ENCODE results near the gene NT5C3A. TPM values are rescaled to one million over a fixed set of nuclear protein-coding genes. Genes with fewer than 3 reads are reported as not detected.
"Not testable (repeated sequence)": the region's sequence is repeated elsewhere in the genome, so short reads cannot be mapped to it uniquely, and the experiment has no call there.

Gene NT5C3A
- total RNA-seq, 3 donors from 2014 or later (not counting 1 experiment from before 2014, with no cell fraction given): 33.7 to 49.8 (median 49.5) TPM

DNA sequence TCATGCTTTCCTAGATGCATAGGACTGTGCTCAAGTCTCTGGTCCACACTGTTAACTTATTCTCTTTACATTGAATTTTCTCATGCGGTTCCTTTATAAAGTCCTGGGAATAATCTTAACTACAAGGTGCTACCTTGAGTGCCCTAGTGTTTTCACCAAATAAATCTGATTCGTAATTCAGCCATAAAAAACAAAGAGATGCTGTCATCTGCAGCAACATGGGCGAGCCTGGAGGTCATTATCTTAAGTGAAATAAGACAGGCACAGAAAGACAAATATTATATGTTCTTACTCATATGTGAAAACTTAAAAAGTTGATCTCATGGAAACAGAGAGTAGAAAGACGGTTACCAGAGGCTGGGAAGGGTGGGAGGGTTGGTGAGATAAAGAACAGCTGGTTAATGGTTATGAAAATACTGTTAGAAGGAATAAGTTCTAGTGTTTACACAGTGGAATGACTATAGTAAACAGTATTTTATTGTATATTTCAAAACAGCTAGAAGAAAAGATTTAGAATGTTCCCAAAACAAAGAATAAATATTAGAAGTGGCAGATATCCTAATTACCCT lies 38.3 kb downstream of the NT5C3A start:
- peaks cover 0 to 4% of the 10 kb centered on the region in 2 donors for H3K4me1 Mint-ChIP-seq
- no peak overlapping the region for H3K27ac Mint-ChIP-seq
- H3K4me1 ChIP-seq (ENCODE audit: control insufficient read depth, insufficient read depth, low read length): no peaks in the 10 kb centered on the region
- no peak overlapping the region for H3K27ac ChIP-seq (ENCODE audit: low read length)
- no peaks in the 10 kb centered on the region for H3K9me3 Mint-ChIP-seq
- H3K36me3 ChIP-seq (ENCODE audit: control insufficient read depth, insufficient read depth, low read length): peaks cover 45% of the 10 kb centered on the region
- H3K36me3 Mint-ChIP-seq: peaks cover 5% of the 10 kb centered on the region
- no peaks in the 10 kb centered on the region for H3K27me3 Mint-ChIP-seq (ENCODE audit: low read depth in 2 of 2)
- no peaks in the 10 kb centered on the region for H3K9me3 ChIP-seq (ENCODE audit: control insufficient read depth, insufficient read depth, low read length)
- intact Hi-C loops (cut with micrococcal nuclease): no loop called here
- TF ChIP-seq, protein P1, sequence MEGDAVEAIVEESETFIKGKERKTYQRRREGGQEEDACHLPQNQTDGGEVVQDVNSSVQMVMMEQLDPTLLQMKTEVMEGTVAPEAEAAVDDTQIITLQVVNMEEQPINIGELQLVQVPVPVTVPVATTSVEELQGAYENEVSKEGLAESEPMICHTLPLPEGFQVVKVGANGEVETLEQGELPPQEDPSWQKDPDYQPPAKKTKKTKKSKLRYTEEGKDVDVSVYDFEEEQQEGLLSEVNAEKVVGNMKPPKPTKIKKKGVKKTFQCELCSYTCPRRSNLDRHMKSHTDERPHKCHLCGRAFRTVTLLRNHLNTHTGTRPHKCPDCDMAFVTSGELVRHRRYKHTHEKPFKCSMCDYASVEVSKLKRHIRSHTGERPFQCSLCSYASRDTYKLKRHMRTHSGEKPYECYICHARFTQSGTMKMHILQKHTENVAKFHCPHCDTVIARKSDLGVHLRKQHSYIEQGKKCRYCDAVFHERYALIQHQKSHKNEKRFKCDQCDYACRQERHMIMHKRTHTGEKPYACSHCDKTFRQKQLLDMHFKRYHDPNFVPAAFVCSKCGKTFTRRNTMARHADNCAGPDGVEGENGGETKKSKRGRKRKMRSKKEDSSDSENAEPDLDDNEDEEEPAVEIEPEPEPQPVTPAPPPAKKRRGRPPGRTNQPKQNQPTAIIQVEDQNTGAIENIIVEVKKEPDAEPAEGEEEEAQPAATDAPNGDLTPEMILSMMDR (IDR thresholded peaks at IDR 0.05): no peak
- DNase-seq (no peak), ATAC-seq (no peak)
- H3K4me3 Mint-ChIP-seq: no peak overlapping the region
- no peak overlapping the region for H3K4me3 ChIP-seq (ENCODE audit: low read length)
- WGBS (ENCODE audit: insufficient coverage): 97% methylated on average over 4 of the region's 4 CpGs
- H3K27me3 ChIP-seq (ENCODE audit: control insufficient read depth, insufficient read depth, low read length): no peaks in the 10 kb centered on the region

DNA sequence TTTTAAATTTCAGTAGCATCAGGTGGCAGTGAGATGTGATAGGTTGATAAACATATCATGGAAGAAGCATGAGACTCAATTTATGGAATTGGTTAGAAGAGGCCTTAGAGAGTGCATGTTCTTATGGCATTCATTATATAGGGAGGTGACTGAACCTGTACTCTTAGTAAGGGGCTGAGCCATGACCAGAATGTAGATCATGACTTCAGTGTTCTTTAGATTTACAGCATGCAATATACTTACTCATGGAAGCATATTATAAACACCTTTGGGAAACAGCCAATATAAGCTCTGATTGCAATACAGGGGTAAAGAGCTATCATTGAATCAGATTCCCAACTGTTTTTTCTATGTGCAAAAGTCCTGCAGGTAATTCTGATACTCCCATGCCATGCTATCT lies 50.2 kb downstream of the NT5C3A start:
- H3K4me3 Mint-ChIP-seq: no peak overlapping the region
- H3K36me3 Mint-ChIP-seq: peaks cover 32% of the 10 kb centered on the region
- no peak for DNase-seq
- H3K27ac Mint-ChIP-seq: no peak overlapping the region
- Histone ChIP-seq H3K4me3 (ENCODE audit: low read length) (no peak overlapping the region), H3K4me1 (ENCODE audit: control insufficient read depth, insufficient read depth, low read length) (no peaks in the 10 kb centered on the region), H3K27ac (ENCODE audit: low read length) (no peak overlapping the region), H3K9me3 (ENCODE audit: control insufficient read depth, insufficient read depth, low read length) (no peaks in the 10 kb centered on the region), H3K36me3 (ENCODE audit: control insufficient read depth, insufficient read depth, low read length) (peaks cover 29% of the 10 kb centered on the region), H3K27me3 (ENCODE audit: control insufficient read depth, insufficient read depth, low read length) (no peaks in the 10 kb centered on the region)
- TF ChIP-seq, protein P1 (IDR thresholded peaks at IDR 0.05): no peak
- no peaks in the 10 kb centered on the region for H3K4me1 Mint-ChIP-seq
- no peaks in the 10 kb centered on the region for H3K27me3 Mint-ChIP-seq (ENCODE audit: low read depth in 2 of 2)
- H3K9me3 Mint-ChIP-seq: no peaks in the 10 kb centered on the region
- intact Hi-C loops (cut with micrococcal nuclease): no loop called here
- ATAC-seq: no peak

DNA sequence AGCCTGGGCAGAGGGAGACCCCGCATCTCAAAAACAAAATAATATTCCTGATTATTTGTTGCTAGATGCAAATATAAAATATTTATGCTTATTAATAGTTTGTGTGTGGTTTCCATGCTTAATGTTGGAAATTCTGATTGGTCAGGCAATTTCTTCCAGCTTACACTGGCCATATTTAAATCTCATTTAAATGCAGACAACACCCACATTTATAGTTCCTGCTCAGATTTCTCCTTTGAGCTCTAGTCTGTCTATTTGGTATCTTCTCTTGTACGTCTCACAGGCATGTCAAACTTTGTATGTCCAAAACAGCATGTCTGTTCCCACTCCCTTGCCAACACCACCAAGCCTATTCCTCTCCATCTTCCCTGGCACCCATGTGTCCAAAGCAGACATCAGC lies 52.8 kb downstream of the NT5C3A start:
- H3K27ac ChIP-seq (ENCODE audit: low read length): no peak overlapping the region
- no peak overlapping the region for H3K4me3 ChIP-seq (ENCODE audit: low read length)
- no peaks in the 10 kb centered on the region for H3K9me3 ChIP-seq (ENCODE audit: control insufficient read depth, insufficient read depth, low read length)
- no peaks in the 10 kb centered on the region for H3K4me1 ChIP-seq (ENCODE audit: control insufficient read depth, insufficient read depth, low read length)
- TF ChIP-seq, protein P1 (IDR thresholded peaks at IDR 0.05): no peak
- 97% methylated on average over 1 of the region's 2 CpGs for WGBS (ENCODE audit: insufficient coverage)
- Mint-ChIP-seq H3K27me3 (ENCODE audit: low read depth in 2 of 2) (no peaks in the 10 kb centered on the region), H3K4me3 (no peak overlapping the region), H3K27ac (no peak overlapping the region), H3K4me1 (no peaks in the 10 kb centered on the region), H3K9me3 (no peaks in the 10 kb centered on the region), H3K36me3 (peaks cover 20% of the 10 kb centered on the region)
- H3K36me3 ChIP-seq (ENCODE audit: control insufficient read depth, insufficient read depth, low read length): peaks cover 18% of the 10 kb centered on the region
- ATAC-seq: no peak
- intact Hi-C loops (cut with micrococcal nuclease): no loop called here
- H3K27me3 ChIP-seq (ENCODE audit: control insufficient read depth, insufficient read depth, low read length): no peaks in the 10 kb centered on the region
- no peak for DNase-seq

DNA sequence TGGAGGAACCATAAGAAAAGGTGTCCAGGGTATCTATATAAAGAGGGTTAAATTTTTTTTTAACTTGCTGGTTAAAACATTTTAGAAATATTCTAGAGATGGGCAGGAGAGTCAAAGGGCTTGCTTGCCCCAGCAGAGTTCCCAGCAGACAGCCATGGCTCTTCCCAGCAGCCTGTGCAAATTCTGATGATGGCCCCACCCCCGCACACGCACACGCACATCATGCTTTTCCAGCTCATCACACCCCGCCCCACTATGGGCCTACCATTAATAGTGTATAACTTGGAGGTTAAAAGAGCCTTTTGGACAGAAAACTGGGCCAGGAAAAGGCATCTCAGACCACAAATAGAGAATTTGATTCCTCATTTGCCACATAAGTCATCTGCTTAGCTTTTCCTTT lies 56.9 kb downstream of the NT5C3A start:
- H3K9me3 ChIP-seq (ENCODE audit: control insufficient read depth, insufficient read depth, low read length); H3K27me3 Mint-ChIP-seq (ENCODE audit: low read depth in 2 of 2); H3K4me3 ChIP-seq (ENCODE audit: low read length); H3K27me3 ChIP-seq (ENCODE audit: control insufficient read depth, insufficient read depth, low read length); H3K27ac ChIP-seq (ENCODE audit: low read length); H3K27ac Mint-ChIP-seq; DNase-seq; intact Hi-C loops (cut with micrococcal nuclease); H3K4me1 ChIP-seq (ENCODE audit: control insufficient read depth, insufficient read depth, low read length); H3K36me3 Mint-ChIP-seq; H3K36me3 ChIP-seq (ENCODE audit: control insufficient read depth, insufficient read depth, low read length); H3K9me3 Mint-ChIP-seq; H3K4me3 Mint-ChIP-seq; H3K4me1 Mint-ChIP-seq; ATAC-seq: not testable (repeated sequence)
- WGBS (ENCODE audit: insufficient coverage): no CpG with 5 or more reads among the region's 4 CpGs

DNA sequence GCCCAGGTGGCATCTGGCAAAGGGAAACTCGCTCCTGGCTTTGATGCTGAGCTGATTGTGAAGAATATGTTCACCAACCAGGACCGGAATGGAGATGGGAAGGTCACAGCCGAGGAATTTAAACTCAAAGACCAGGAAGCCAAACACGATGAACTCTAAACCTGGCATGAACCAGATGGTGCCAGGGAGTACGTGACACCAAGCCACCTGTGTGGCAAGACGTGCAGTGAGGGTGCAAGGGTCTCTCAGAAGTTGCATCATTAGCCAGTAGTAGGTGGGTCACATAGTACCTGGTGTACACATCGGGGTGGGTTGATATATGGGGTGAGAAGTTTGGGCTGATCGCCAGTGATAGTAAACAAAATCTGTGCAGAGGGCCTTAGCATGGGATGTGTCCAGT lies 57.4 kb downstream of the NT5C3A start:
- DNase-seq; intact Hi-C loops (cut with micrococcal nuclease); H3K27me3 ChIP-seq (ENCODE audit: control insufficient read depth, insufficient read depth, low read length); H3K27ac ChIP-seq (ENCODE audit: low read length); H3K27me3 Mint-ChIP-seq (ENCODE audit: low read depth in 2 of 2); H3K9me3 Mint-ChIP-seq; H3K27ac Mint-ChIP-seq; H3K36me3 Mint-ChIP-seq; H3K4me1 ChIP-seq (ENCODE audit: control insufficient read depth, insufficient read depth, low read length); H3K9me3 ChIP-seq (ENCODE audit: control insufficient read depth, insufficient read depth, low read length); H3K36me3 ChIP-seq (ENCODE audit: control insufficient read depth, insufficient read depth, low read length); ATAC-seq; H3K4me1 Mint-ChIP-seq; H3K4me3 ChIP-seq (ENCODE audit: low read length); H3K4me3 Mint-ChIP-seq: not testable (repeated sequence)
- 96% methylated on average over 7 of the region's 8 CpGs for WGBS (ENCODE audit: insufficient coverage)

DNA sequence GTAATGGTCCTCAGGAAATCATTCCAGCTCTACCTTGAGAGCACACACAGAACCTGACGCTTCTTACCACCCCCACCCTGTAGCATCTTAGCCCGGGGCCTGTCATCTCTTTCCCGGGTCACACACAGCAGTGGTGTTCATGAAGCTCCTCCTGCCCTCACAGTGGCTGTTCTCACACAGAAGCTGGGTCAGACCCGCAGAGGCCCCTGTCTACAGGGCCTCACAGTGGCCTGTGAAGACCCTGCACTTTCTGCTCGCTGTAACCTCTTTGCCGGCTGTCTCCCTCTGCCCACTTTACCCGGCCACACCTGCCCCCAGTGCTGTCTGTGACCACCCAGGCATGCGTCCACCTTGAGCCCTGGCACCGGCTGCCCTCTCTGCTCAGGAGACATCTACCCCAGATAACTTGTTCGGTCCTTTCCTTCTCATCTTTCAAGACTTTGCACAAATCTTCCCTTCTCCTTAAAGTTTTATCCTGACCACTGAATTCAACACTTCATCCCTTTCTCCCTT lies 58.4 kb downstream of the NT5C3A start:
- ATAC-seq; H3K9me3 Mint-ChIP-seq; H3K27me3 ChIP-seq (ENCODE audit: control insufficient read depth, insufficient read depth, low read length); H3K4me3 ChIP-seq (ENCODE audit: low read length); H3K27ac Mint-ChIP-seq; H3K4me1 ChIP-seq (ENCODE audit: control insufficient read depth, insufficient read depth, low read length); H3K27ac ChIP-seq (ENCODE audit: low read length); H3K36me3 ChIP-seq (ENCODE audit: control insufficient read depth, insufficient read depth, low read length); H3K4me3 Mint-ChIP-seq; DNase-seq; H3K36me3 Mint-ChIP-seq; H3K9me3 ChIP-seq (ENCODE audit: control insufficient read depth, insufficient read depth, low read length); intact Hi-C loops (cut with micrococcal nuclease); H3K4me1 Mint-ChIP-seq: not testable (repeated sequence)
- 86% methylated on average over 10 of the region's 10 CpGs for WGBS (ENCODE audit: insufficient coverage)
- H3K27me3 Mint-ChIP-seq (ENCODE audit: low read depth in 2 of 2): peaks cover 5 to 10% of the 10 kb centered on the region in 2 donors
